ENCODE measurements around the gene B3GAT1. TPM values are rescaled to one million over a fixed set of nuclear protein-coding genes. Genes with fewer than 3 reads are reported as not detected.

B3GAT1 gene
- total and polyA plus RNA-seq, 2 of the 13 experiments (the other 11 are each of a cell fraction or from before 2014, with no cell fraction given), result not detected

GRCh38 chr11:134452838-134453155, 40.8 kb upstream of the B3GAT1 start (continued):
- TF ChIP-seq ZBED4 (CRISPR knock-in tag; IDR thresholded peaks at IDR 0.05; ENCODE audit: borderline replicate concordance), result no peak

GRCh38 chr11:134452026-134452837, 40.2 kb upstream of the B3GAT1 start:
- POLR2A ChIA-PET, result no interaction called here
- no peak for TF ChIP-seq RFXANK (CRISPR knock-in tag; IDR thresholded peaks at IDR 0.05)
- TF ChIP-seq ZBTB26 (CRISPR knock-in tag; IDR thresholded peaks at IDR 0.05; ENCODE audit: borderline replicate concordance), result no peak
- TF ChIP-seq ZNF281 (CRISPR knock-in tag; IDR thresholded peaks at IDR 0.05; ENCODE audit: borderline replicate concordance), result no peak
- TF ChIP-seq TIGD3 (CRISPR knock-in tag; IDR thresholded peaks at IDR 0.05; ENCODE audit: borderline replicate concordance), result no peak
- TF ChIP-seq ZNF704 (CRISPR knock-in tag; IDR thresholded peaks at IDR 0.05; ENCODE audit: borderline replicate concordance), result no peak
- TF ChIP-seq PHF21A (CRISPR knock-in tag; IDR thresholded peaks at IDR 0.05), result no peak
- no peak for TF ChIP-seq NBN (conservative IDR thresholded peaks at IDR 0.05)
- no peak for TF ChIP-seq MTERF4 (CRISPR knock-in tag; IDR thresholded peaks at IDR 0.05)

More at GRCh38 chr11:134452026-134452837, 40.2 kb upstream of the B3GAT1 start:
- BruUV-seq (replicated peaks), result no TSS peak
- Histone ChIP-seq H3K4me3 (replicated peaks in 1 of 3; ENCODE audit: insufficient read depth in 1 of 3, low read depth in 2 of 3, low read length in 3 of 3) (no peak overlapping the region), H3K9ac (ENCODE audit: insufficient read depth, low read depth, low read length) (no peak overlapping the region), H2AFZ (ENCODE audit: low read length) (no peak overlapping the region), H4K20me1 (ENCODE audit: insufficient read depth, low read length) (no peaks in the 10 kb centered on the region), H3K4me2 (ENCODE audit: low read depth, low read length) (no peak overlapping the region), H3K9me3 (ENCODE audit: low read length) (no peaks in the 10 kb centered on the region), H3K36me3 (replicated peaks in 1 of 2; ENCODE audit: control insufficient read depth in 1 of 2, insufficient read depth in 2 of 2, low read length in 2 of 2) (no peaks in the 10 kb centered on the region), H3K79me2 (ENCODE audit: insufficient read depth, low read length) (no peaks in the 10 kb centered on the region), H3K4me1 (ENCODE audit: insufficient read depth, low read length) (no peaks in the 10 kb centered on the region), H3K27me3 (ENCODE audit: control insufficient read depth in 1 of 2, insufficient read depth in 2 of 2, low read length in 2 of 2) (peaks cover 0 to 10% of the 10 kb centered on the region in 2 experiments; a peak in 2 of 5 replicates), H3K27ac (ENCODE audit: extremely low read length, insufficient read depth, low read length) (no peak overlapping the region)
- in situ Hi-C loops (cut with HindIII; ENCODE audit: extremely low pct_ligation_motif_present, low pct_unique_long_range_greater_than_20kb), result no loop called here
- intact Hi-C loops (cut with micrococcal nuclease; ENCODE audit: unreplicated experiment), result no loop called here
- CTCF ChIA-PET (ENCODE audit: low intra/inter-chr PET ratio, low total read pairs), result no interaction called here
- WGBS (ENCODE audit: low lambda C conversion rate), result 7% methylated on average over 9 of the region's 14 CpGs
- no peak for ATAC-seq
- no peak for DNase-seq (ENCODE audit: low spot score)
- no peak for FAIRE-seq
